Measurements from ENCODE around the gene RBCK1.
A peak's percentile ranks its signal among the peaks of the same experiment; 100 is the strongest.
"Not testable (repeated sequence)": the region's sequence is repeated elsewhere in the genome, so short reads cannot be mapped to it uniquely, and the experiment has no call there.

The RBCK1 gene

DNA sequence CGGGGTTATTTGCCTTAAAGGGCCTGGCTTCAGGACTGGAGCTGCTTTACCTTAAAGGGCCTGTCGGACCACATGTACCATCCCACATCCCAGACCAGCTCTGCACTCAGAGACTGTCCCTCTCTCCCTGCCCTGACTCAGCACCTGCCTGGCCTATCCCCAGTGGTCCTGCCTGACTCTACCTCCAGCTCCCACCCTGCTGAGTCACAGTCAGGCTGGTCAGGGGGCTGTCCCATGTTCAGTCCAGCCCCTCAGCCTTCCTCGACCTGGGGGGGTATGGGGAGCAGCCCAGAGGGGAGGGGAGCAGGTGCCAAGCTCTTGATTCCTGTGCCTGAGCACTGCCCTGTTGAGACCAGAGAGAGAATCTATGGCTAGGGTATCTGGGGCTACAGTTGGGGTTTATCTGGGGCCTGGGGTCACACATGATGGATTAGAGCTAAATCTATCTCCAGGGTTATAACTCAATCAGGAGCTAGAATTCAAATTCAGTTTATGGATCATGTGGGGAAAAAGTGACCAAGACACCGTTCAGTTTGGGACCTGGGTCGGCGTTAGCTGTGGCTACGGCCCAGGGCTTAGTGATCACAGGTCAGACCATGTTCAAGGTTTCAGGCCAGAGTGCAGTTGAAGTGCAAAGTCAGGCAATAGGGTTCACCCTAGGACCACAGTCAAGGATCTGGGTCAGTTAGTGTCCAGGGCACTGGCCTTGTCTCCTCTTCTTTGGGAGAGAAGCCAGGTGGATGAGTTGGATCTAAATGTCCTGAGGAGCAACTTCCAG, 36.9 kb upstream of the RBCK1 start:
- no peak for DNase-seq (ENCODE audit: extremely low read depth, low read depth)
- H3K4me3 ChIP-seq (replicated peaks; ENCODE audit: low read depth, low read length), result no peak overlapping the region
- no peak for TF ChIP-seq CTCF (IDR thresholded peaks at IDR 0.05; ENCODE audit: low read depth, low read length, missing control alignments)

- TF ChIP-seq CTCF (IDR thresholded peaks at IDR 0.05; ENCODE audit: low read depth, low read length, missing control alignments), result no peak
- DNase-seq (ENCODE audit: extremely low read depth, low read depth), result peak; percentile 68
- H3K4me3 ChIP-seq (replicated peaks; ENCODE audit: low read depth, low read length), result no peak overlapping the region
Observed at GRCh38 chr20:371755-372542, 36.1 kb upstream of the RBCK1 start.

DNA sequence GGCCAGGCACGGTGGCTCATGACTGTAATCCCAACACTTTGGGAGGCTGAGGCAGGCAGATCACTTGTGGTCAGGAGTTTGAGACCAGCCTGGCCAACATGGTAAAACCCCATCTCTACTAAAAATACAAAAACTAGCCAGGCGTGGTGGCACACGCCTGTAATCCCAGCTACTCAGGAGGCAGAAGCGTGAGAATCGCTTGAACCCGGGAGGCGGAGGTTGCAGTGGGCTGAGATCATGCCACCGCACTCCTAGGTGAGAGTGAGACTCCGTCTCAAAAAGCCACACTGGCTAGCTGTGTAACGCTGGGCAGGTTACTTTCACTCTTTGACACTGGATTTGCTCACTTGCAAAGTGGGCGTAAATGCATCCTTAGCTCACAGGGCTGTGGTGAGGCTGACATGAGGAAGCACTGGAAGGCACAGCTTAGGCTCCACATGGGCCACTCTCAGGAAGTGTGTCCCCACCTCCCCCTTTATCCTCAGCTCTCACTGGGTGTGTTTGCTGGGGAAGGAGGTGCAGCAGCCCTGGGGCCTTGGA, 35.5 kb upstream of the RBCK1 start:
- not testable (repeated sequence) for DNase-seq (ENCODE audit: extremely low read depth, low read depth); H3K4me3 ChIP-seq (replicated peaks; ENCODE audit: low read depth, low read length)

GRCh38 chr20:373171-373890, 34.8 kb upstream of the RBCK1 start:
- peak; percentile 43 for DNase-seq (ENCODE audit: extremely low read depth, low read depth)
- H3K4me3 ChIP-seq (replicated peaks; ENCODE audit: low read depth, low read length), result no peak overlapping the region
- no peak for TF ChIP-seq CTCF (IDR thresholded peaks at IDR 0.05; ENCODE audit: low read depth, low read length, missing control alignments)

GRCh38 chr20:375265-375889, 32.7 kb upstream of the RBCK1 start:
- no peak overlapping the region for H3K4me3 ChIP-seq (replicated peaks; ENCODE audit: low read depth, low read length)
- TF ChIP-seq CTCF (IDR thresholded peaks at IDR 0.05; ENCODE audit: low read depth, low read length, missing control alignments), result no peak
- no peak for DNase-seq (ENCODE audit: extremely low read depth, low read depth)

- TF ChIP-seq CTCF (IDR thresholded peaks at IDR 0.05; ENCODE audit: low read depth, low read length, missing control alignments), result no peak
Observed at GRCh38 chr20:376089-376488, 32.0 kb upstream of the RBCK1 start.

More at GRCh38 chr20:376089-376488, 32.0 kb upstream of the RBCK1 start:
- H3K4me3 ChIP-seq (replicated peaks; ENCODE audit: low read depth, low read length), result no peak overlapping the region
- DNase-seq (ENCODE audit: extremely low read depth, low read depth), result no peak

All from HFF-Myc (cell line).